GM12801 (cell line): ENCODE measurements around the gene MIF4GD.

Experiments used
- TF ChIP-seq, protein P1 (sequence below): IDR thresholded peaks from one replicate; pipeline ENCODE4 v1.5.1; 2011; ENCODE audit warnings: control low read depth; ENCODE audit not compliant: insufficient read length; ENCODE audit errors: extremely low read depth

The MIF4GD gene

DNA sequence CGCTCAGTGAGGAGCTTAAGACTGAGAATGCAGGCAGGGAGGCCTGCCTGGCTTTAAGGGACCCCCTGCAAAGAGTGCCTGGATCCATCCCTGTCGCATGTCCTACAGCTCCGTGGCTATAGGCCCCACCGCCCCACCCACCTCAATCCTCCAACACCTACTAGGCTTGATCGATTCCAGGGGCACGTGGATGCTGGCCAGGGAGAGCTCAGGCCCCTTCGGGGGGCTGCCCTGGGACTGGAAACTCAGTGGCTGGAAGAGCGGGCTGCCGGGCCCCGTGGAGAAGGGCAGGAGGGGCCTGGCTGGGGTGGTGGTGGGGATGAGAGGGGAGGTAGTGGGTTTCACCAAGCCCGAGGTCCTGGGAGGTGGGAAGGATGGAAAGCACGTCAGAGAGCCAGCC lies 31.8 kb downstream of the MIF4GD start:
- TF ChIP-seq, protein P1, sequence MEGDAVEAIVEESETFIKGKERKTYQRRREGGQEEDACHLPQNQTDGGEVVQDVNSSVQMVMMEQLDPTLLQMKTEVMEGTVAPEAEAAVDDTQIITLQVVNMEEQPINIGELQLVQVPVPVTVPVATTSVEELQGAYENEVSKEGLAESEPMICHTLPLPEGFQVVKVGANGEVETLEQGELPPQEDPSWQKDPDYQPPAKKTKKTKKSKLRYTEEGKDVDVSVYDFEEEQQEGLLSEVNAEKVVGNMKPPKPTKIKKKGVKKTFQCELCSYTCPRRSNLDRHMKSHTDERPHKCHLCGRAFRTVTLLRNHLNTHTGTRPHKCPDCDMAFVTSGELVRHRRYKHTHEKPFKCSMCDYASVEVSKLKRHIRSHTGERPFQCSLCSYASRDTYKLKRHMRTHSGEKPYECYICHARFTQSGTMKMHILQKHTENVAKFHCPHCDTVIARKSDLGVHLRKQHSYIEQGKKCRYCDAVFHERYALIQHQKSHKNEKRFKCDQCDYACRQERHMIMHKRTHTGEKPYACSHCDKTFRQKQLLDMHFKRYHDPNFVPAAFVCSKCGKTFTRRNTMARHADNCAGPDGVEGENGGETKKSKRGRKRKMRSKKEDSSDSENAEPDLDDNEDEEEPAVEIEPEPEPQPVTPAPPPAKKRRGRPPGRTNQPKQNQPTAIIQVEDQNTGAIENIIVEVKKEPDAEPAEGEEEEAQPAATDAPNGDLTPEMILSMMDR, result no peak

DNA sequence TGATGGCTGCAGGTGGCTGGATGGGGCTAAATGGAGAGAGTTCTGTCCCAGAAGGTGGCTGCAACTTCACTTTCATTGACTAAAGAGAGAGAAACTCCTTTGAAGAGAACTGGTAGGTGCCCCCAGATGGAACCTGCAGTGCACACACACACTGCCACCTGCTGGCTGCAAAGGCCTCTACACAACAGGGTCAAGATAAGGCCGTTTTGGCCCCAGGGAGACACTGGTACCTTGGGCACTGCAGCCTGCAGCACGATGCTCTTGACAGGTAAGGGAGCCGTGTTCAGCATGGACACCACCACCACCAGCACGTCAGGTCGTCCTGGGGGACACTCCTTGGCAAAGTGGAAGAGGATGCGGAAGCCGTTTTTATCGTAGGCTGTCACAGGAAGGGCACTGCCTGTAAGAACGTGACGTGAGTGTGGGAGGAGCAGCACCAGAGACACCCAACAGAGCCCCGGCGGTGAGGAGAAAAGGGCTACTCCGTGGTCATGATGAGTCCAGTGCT lies 32.3 kb downstream of the MIF4GD start:
- TF ChIP-seq, protein P1, result peak; percentile 23

DNA sequence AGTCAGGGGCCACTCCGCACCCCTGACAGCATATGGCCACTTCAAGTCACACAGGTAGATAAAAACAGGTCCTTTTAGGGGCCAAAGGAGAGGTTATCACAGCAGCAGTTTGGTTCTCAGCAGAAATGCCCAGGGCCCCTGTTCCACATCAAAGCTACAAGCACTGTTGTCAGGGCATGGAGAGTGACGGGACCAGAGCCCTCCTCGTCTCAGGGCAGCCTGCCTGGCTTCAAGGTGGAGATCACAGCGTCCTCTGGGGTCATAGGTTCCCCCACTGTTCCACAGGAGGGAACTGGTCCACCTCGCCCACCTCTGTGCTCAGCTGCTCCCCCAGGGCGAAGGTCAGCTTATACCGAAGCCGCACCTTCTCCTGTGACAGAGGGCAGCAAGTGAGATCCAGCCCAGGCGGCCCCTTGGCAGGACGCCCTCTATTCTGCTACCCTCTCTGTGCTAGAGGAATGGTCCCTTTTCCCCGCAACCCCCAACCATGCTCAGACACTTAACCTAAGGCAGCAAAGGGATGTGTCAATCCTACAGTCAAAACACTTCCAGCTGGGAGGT lies 32.9 kb downstream of the MIF4GD start:
- TF ChIP-seq, protein P1, result no peak

DNA sequence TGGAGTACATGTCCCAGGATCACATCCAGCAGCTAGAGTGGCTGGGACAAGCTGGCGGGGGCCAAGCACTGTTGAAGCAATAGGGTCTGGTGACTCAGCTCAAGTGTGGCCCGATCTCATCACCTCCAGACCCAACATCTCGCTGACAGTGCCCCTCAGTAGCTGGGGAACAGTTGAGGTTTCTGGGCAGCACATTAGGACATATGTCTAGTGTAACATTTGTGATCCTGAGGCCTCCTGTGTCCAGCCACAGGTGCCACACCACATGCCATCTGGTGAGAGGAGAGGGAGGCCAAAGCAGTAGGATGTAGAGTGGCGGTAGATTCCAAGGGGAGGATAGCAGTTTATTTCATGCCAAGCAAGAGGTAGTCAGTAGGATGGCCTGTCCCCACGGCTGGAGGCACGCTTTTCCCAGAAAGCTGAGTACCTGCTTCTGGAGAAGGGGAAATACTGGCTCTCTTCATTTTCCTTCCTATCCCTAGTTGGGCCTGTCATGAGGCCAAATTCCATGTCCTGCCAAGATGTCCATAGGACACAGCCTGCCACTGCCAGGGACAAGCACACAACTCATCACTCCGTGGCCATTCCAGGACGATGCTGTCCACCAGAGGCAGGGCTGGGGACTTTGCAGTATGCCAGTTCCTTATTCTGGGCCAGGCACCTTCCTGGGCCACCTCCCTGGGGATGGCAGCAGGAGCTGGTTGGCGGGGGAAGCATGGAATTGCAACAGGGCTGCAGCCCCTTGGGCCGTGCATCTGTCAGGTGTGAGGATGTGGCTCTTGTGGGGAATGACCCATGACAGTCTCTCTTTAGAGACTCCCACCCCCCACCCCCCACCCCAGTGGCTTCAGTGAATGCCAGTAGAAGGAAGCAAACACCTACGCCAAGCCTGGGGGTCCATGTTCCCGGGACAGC lies 33.7 kb downstream of the MIF4GD start:
- TF ChIP-seq, protein P1, result no peak

DNA sequence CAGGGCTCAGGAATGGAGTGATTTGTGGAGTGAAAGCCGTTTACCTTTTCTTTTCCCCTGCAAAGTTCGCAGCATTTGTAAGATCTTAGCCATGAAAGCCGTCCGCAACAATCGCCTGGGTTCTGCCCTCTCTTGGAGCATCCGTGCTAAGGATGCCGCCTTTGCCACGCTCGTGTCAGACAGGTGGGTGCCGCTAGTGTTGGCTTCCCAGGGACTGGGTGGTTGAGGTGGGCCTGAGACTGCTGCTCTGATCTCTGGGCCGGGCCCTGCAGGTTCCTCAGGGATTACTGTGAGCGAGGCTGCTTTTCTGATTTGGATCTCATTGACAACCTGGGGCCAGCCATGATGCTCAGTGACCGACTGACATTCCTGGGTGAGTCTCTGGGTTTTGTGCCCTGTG lies 38.2 kb downstream of the MIF4GD start:
- TF ChIP-seq, protein P1, result no peak

DNA sequence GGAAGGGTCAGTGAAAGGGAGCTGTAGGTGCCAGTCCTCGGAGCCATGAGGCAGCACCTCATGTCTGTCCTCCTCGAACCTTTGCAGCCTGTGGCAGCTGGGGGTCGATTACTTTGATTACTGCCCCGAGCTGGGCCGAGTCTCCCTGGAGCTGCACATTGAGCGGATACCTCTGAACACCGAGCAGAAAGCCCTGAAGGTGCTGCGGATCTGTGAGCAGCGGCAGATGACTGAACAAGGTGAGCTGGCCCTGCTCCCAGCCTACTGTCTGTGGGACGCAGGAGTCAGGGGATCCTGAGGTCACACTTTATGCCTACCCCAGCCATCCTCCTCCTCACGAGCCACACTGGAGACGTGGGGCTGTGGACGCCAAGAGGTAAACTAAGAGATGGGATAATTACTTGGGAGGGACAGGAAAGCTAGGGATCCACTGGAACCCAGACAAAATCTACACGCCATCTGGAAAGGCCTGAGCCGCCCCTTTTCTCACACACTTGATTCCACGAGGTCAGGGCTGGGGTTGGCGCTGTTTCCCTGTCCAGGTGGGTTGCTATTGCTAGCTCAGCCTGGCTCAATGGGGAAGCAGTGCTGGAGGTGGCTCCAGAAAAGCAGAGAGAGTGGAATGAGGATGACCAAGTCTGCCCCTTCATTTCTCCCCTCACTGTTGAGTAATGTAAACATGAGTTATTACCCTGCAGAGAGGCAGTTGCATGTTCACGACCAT lies 39.1 kb downstream of the MIF4GD start:
- TF ChIP-seq, protein P1, result no peak

DNA sequence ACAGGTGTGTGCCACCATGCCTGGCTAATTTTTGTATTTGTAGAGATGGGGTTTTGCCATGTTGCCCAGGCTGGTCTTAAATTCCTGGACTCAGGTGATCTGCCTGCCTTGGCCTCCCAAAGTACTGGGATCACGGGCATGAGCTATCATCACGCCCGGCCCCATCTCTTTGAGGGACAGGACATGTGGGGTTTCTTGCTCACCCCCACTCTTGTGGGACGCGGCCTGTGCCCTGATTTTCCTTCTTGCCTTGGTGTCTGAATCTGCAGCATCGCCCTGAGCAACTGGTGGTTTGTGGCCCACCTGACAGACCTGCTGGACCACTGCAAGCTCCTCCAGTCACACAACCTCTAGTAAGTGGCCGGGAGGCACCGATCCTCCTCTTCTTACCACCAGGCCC lies 40.0 kb downstream of the MIF4GD start:
- TF ChIP-seq, protein P1, result no peak
